ENCODE measurements around the gene HK1. TPM values are rescaled to one million over a fixed set of nuclear protein-coding genes. Genes with fewer than 3 reads are reported as not detected.

HK1 gene
- total RNA-seq, 1 donor from 2014 or later, result 95.0 TPM

- H3K27ac Mint-ChIP-seq (ENCODE audit: unreplicated experiment), result no peak overlapping the region
- H3K4me1 Mint-ChIP-seq (ENCODE audit: low read depth, unreplicated experiment), result no peaks in the 10 kb centered on the region
- Histone ChIP-seq H2AFZ (ENCODE audit: low read depth, low read length) (no peak overlapping the region), H3K4me2 (ENCODE audit: low read length) (no peak overlapping the region), H3K27me3 (ENCODE audit: insufficient read depth, low read length) (peaks cover 2% of the 10 kb centered on the region), H3K9me3 (ENCODE audit: insufficient read depth, low read depth, low read length) (no peaks in the 10 kb centered on the region), H4K20me1 (ENCODE audit: insufficient read depth, low read length) (no peaks in the 10 kb centered on the region), H3K4me1 (ENCODE audit: insufficient read depth, low read length) (no peaks in the 10 kb centered on the region), H3K36me3 (ENCODE audit: insufficient read depth, low read length) (no peaks in the 10 kb centered on the region), H3K4me3 (ENCODE audit: insufficient read depth, low read depth, low read length) (no peak overlapping the region), H3K27ac (ENCODE audit: low read depth, low read length) (no peak overlapping the region), H3K9ac (ENCODE audit: low read length) (no peak overlapping the region), H3K79me2 (ENCODE audit: insufficient read depth, low read length) (no peaks in the 10 kb centered on the region)
- FAIRE-seq (no peak), DNase-seq (ENCODE audit: low read depth) (no peak)
- TF ChIP-seq EZH2 (IDR thresholded peaks at IDR 0.05; ENCODE audit: insufficient read depth, low read length) (no peak), CTCF (IDR thresholded peaks at IDR 0.05; ENCODE audit: insufficient read depth, low read depth, low read length) (no peak)
- peaks cover 10% of the 10 kb centered on the region for H3K27me3 Mint-ChIP-seq (ENCODE audit: low read depth, unreplicated experiment)
- no peaks in the 10 kb centered on the region for H3K9me3 Mint-ChIP-seq (ENCODE audit: unreplicated experiment)
- H3K4me3 Mint-ChIP-seq (ENCODE audit: unreplicated experiment), result no peak overlapping the region
- H3K36me3 Mint-ChIP-seq (ENCODE audit: low read depth, unreplicated experiment), result peaks cover 2% of the 10 kb centered on the region
Observed at GRCh38 chr10:69425041-69425440, 146.7 kb downstream of the HK1 start.

GRCh38 chr10:69425511-69426298 is 147.4 kb downstream of the HK1 start:
- no peak overlapping the region for H3K4me3 ChIP-seq (ENCODE audit: insufficient read depth, low read depth, low read length)
- H3K36me3 ChIP-seq (ENCODE audit: insufficient read depth, low read length), result no peaks in the 10 kb centered on the region
- Mint-ChIP-seq H3K9me3 (ENCODE audit: unreplicated experiment) (no peaks in the 10 kb centered on the region), H3K4me1 (ENCODE audit: low read depth, unreplicated experiment) (no peaks in the 10 kb centered on the region), H3K27ac (ENCODE audit: unreplicated experiment) (no peak overlapping the region), H3K27me3 (ENCODE audit: low read depth, unreplicated experiment) (peaks cover 9% of the 10 kb centered on the region), H3K36me3 (ENCODE audit: low read depth, unreplicated experiment) (peaks cover 2% of the 10 kb centered on the region), H3K4me3 (ENCODE audit: unreplicated experiment) (peak overlapping the region; percentile 34)
- H3K79me2 ChIP-seq (ENCODE audit: insufficient read depth, low read length), result no peaks in the 10 kb centered on the region
- H2AFZ ChIP-seq (ENCODE audit: low read depth, low read length), result no peak overlapping the region
- no peaks in the 10 kb centered on the region for H4K20me1 ChIP-seq (ENCODE audit: insufficient read depth, low read length)
- no peak for TF ChIP-seq EZH2 (IDR thresholded peaks at IDR 0.05; ENCODE audit: insufficient read depth, low read length)
- no peak for TF ChIP-seq CTCF (IDR thresholded peaks at IDR 0.05; ENCODE audit: insufficient read depth, low read depth, low read length)
- H3K4me1 ChIP-seq (ENCODE audit: insufficient read depth, low read length), result no peaks in the 10 kb centered on the region
- no peak overlapping the region for H3K9ac ChIP-seq (ENCODE audit: low read length)
- H3K27me3 ChIP-seq (ENCODE audit: insufficient read depth, low read length), result peaks cover 2% of the 10 kb centered on the region
- no peak overlapping the region for H3K27ac ChIP-seq (ENCODE audit: low read depth, low read length)
- FAIRE-seq, result no peak
- no peak overlapping the region for H3K4me2 ChIP-seq (ENCODE audit: low read length)
- no peaks in the 10 kb centered on the region for H3K9me3 ChIP-seq (ENCODE audit: insufficient read depth, low read depth, low read length)
- DNase-seq (ENCODE audit: low read depth), result no peak

- no peaks in the 10 kb centered on the region for H4K20me1 ChIP-seq (ENCODE audit: insufficient read depth, low read length)
- Mint-ChIP-seq H3K36me3 (ENCODE audit: low read depth, unreplicated experiment) (peaks cover 2% of the 10 kb centered on the region), H3K4me3 (ENCODE audit: unreplicated experiment) (no peak overlapping the region), H3K9me3 (ENCODE audit: unreplicated experiment) (no peaks in the 10 kb centered on the region), H3K27me3 (ENCODE audit: low read depth, unreplicated experiment) (peaks cover 7% of the 10 kb centered on the region), H3K4me1 (ENCODE audit: low read depth, unreplicated experiment) (no peaks in the 10 kb centered on the region), H3K27ac (ENCODE audit: unreplicated experiment) (no peak overlapping the region)
- H3K4me3 ChIP-seq (ENCODE audit: insufficient read depth, low read depth, low read length), result no peak overlapping the region
- FAIRE-seq (no peak), DNase-seq (ENCODE audit: low read depth) (peak; percentile 52)
- H3K27ac ChIP-seq (ENCODE audit: low read depth, low read length), result no peak overlapping the region
- H3K27me3 ChIP-seq (ENCODE audit: insufficient read depth, low read length), result peaks cover under 1% of the 10 kb centered on the region
- no peaks in the 10 kb centered on the region for H3K4me1 ChIP-seq (ENCODE audit: insufficient read depth, low read length)
- no peak overlapping the region for H2AFZ ChIP-seq (ENCODE audit: low read depth, low read length)
- no peak overlapping the region for H3K9ac ChIP-seq (ENCODE audit: low read length)
- H3K4me2 ChIP-seq (ENCODE audit: low read length), result no peak overlapping the region
- no peak for TF ChIP-seq CTCF (IDR thresholded peaks at IDR 0.05; ENCODE audit: insufficient read depth, low read depth, low read length)
- no peaks in the 10 kb centered on the region for H3K36me3 ChIP-seq (ENCODE audit: insufficient read depth, low read length)
- H3K79me2 ChIP-seq (ENCODE audit: insufficient read depth, low read length), result no peaks in the 10 kb centered on the region
- H3K9me3 ChIP-seq (ENCODE audit: insufficient read depth, low read depth, low read length), result no peaks in the 10 kb centered on the region
Observed at GRCh38 chr10:69426376-69426727, 148.1 kb downstream of the HK1 start.

All from astrocyte (in vitro differentiated cells and primary cell).